ENCODE measurements around the gene LDB3.

LDB3 gene

DNA sequence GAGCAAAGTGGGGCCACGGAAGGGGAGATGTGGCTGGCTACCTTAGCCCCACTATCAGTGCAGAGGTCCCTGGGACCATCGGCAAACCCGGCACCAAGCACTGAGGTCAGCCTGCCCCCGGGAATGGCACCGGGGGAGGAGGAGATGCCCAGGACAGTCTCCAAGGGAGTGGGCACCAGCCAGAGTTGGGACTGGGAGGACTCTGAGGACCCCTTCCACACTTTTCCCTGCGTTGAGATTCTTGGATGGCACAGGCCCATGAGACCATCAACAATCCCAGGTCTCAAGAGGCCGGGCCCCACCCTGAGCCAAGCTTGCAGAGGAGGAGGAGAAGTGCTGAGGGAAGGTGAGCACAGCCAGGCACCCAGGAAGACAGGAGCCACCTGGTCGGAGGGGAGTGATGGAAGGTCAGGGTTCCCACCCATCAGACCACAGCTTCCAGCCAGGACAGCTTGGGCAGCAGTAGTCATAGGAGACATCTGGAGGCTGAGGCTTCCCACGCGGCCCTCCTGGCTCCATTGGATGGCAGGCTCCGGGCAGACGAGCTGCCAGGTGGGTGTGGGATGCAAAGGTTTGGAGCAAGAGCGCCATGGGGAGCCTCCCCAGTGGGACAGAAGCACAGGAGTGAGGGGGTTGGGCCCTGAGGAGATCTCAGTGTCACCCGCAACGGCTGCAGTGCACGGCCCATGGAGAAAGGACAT, 16.5 kb upstream of the LDB3 start:
- FAIRE-seq: no peak
- no peak for DNase-seq (ENCODE audit: low spot score)

DNA sequence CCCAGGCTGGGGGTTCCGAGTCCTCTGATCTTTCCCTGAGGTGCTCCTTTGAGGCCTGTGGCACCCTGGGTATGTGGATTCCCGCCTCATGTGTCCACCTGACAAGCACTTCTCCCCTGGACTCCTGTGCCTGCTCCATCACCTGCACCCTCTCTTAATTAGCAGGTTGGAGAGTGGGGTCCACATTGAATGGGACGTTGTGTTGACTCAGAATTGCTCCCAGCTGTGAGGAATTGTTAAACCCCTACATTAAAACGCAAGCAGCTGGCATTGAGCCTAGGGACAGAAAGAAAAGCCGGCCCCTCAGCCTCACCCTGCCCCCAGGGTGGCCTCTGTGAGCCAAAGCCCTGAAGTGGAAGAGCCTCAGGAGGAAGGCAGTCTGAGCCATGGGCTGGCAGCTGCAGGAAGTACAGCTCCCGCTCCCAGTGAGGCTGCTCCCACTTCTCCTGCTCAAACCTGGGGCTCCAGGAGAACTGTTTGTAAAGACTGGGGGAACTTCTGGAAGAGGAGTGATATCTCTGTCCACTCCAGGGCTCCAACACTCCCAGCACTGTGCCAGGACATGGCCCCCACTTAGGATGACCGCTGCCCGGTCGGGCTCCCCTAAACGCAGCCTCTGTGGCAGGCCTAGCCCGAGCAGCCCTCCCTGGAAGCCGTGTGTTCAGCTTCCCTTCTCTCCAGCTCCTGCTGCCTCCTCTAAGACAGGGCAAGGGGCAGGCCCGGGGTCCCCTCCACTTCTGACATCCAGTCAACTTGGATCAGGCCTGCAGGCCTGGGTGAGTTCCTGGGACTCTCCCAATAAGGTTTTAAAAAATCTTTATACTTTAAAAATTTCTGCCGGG, 15.7 kb upstream of the LDB3 start:
- FAIRE-seq (no peak), DNase-seq (ENCODE audit: low spot score) (no peak)

DNA sequence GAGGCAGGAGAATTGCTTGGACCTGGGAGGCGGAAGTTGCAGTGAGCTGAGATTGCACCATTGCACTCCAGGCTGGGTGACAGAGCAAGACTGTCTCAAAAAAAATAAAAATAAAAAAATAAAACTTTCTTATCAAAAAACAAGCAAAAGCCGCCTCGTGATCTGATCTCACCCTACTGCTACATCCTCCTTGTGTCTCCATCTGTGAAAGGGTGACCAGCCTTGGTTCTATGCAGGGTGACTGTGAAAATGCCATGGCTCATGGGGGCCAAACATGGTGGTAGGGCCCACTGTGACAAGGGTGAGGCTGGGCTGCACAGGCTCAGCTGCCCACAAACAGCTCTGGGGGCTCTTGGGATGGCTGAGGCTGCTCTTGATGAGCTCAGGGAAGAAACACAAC, 14.9 kb upstream of the LDB3 start:
- no peak for FAIRE-seq
- DNase-seq (ENCODE audit: low spot score): no peak

GRCh38 chr10:86653987-86654386, 14.3 kb upstream of the LDB3 start:
- DNase-seq (ENCODE audit: low spot score): no peak
- no peak for FAIRE-seq

DNA sequence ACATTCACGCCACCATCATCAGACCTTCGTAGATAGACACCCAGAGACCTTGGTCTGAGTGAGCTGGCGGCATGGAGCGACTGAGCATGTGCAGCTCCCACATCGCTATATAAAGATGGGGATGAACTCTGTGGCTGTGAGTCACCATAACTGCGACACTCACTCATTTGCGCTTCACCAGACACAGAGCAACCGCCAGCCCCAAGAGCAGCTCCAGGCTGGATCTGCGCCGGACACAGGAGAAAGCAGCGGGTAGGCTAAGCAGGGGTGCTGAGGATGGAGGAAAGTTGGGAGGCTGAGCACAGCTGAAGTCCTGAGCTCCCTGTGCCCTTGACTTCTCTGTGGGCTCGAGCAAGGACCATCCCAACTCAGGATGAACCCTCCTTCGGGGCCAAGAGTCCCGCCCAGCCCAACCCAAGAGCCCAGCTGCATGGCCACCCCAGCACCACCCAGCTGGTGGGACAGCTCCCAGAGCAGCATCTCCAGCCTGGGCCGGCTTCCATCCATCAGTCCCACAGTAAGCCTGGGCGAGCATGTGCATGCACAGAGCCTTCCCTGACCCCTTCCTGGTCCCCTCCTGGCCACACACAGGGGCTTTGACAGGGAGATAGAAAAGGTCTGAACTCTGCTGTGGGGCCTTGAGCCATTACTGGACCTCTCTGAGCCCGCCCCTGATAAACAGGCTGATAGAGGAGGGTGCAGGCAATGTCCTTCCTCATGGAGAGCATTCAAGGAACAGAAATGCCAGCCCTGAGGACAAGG, 13.7 kb upstream of the LDB3 start, which contains the start of gene OPN4:
Gene OPN4 (plus strand): TSS at position 137 of the 762 bp plus-strand sequence. CDS start 237 bp downstream, at position 374.
- FAIRE-seq (peak; percentile 90), DNase-seq (ENCODE audit: low spot score) (peak; percentile 89)

- DNase-seq (ENCODE audit: low spot score) (no peak), FAIRE-seq (no peak)
Observed at GRCh38 chr10:86655173-86655540, 13.2 kb upstream of the LDB3 start.

GRCh38 chr10:86655596-86655995, 12.7 kb upstream of the LDB3 start:
- FAIRE-seq (no peak), DNase-seq (ENCODE audit: low spot score) (no peak)

- DNase-seq (ENCODE audit: low spot score) (no peak), FAIRE-seq (no peak)
Observed at GRCh38 chr10:86657011-86657395, 11.3 kb upstream of the LDB3 start.

DNA sequence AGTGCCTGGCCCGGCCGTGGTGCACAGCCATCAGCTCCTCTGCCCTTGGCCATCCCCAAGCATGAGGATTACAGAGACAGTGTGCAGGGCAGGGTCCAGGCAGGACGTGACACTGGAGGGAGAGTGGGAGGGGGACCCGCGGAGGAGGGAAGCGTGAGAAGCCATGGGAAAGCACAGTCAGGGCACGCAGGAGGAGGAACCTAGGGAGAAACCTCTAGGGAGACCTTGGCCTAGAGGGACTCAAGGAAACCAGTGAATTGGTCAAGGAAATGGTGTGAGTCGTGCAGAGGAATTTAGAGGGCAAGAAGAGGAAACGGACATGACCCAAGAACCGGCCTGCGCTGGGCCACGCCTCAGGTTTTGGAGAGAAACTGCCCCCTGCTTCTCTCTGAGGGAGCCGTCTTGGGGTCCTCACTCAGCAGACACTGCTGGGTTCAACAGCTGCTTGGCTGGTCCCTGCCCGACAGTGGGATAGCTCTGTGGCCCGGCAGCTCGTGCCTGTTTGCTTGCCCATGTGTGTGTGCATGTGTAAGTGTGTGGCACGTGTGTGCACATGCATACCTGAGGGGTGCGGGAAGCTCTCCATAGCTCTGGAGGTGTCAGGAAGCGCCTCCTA, 10.8 kb upstream of the LDB3 start:
- FAIRE-seq (no peak), DNase-seq (ENCODE audit: low spot score) (no peak)

DNA sequence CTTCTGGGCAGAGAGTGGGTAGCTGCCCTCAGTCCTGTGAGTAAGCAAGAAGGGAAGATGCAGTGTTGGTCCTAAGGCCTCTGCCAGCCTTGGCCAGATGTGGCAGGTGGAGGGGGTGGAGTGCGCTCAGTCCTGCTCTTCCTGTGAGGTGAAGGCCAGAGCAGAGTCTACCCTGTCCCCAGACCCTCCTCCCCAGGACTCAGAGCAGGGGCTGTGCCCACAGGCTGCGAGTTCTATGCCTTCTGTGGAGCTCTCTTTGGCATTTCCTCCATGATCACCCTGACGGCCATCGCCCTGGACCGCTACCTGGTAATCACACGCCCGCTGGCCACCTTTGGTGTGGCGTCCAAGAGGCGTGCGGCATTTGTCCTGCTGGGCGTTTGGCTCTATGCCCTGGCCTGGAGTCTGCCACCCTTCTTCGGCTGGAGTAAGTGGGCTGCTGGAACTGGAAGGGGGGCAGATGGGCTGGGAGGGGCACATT, 10.0 kb upstream of the LDB3 start:
- no peak for FAIRE-seq
- no peak for DNase-seq (ENCODE audit: low spot score)

DNA sequence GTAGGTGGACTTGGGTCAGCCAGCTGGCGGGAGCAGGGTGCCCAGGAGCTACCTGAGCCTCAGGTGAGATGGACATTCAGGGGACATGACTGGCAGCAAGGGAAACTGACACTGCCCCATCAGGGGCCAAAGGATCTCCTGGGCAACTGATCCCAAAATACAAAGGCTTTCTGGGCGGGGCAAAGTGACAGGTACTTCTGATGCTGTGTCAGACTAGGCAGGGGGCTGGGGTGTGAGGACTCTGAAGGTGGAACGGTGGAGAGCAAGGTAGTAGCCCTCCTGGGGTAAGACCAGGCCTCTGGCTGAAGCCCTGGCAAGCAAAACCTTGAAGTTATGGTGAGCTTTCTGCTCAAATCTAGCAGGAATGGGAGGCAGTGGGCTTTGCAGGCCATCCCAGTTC, 9.6 kb upstream of the LDB3 start:
- no peak for FAIRE-seq
- no peak for DNase-seq (ENCODE audit: low spot score)

DNA sequence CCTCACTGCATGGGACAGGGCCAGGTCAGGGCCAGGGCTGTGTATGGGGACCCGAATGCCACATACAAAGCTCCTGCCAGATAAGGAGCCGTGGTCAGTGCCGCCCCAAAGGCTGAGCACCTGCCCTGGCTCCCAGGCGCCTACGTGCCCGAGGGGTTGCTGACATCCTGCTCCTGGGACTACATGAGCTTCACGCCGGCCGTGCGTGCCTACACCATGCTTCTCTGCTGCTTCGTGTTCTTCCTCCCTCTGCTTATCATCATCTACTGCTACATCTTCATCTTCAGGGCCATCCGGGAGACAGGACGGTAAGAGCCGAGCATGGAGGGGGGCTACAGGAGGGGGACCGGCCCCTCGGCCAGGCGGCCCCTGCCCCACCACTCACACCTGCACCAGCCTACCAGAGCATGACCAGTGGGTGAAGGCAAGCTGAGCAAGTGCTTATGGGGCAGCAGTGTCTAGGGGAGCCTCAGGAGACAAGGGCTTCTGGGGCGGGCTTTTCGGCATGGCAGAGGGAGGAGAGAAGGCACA, 9.1 kb upstream of the LDB3 start:
- DNase-seq (ENCODE audit: low spot score) (no peak), FAIRE-seq (no peak)

DNA sequence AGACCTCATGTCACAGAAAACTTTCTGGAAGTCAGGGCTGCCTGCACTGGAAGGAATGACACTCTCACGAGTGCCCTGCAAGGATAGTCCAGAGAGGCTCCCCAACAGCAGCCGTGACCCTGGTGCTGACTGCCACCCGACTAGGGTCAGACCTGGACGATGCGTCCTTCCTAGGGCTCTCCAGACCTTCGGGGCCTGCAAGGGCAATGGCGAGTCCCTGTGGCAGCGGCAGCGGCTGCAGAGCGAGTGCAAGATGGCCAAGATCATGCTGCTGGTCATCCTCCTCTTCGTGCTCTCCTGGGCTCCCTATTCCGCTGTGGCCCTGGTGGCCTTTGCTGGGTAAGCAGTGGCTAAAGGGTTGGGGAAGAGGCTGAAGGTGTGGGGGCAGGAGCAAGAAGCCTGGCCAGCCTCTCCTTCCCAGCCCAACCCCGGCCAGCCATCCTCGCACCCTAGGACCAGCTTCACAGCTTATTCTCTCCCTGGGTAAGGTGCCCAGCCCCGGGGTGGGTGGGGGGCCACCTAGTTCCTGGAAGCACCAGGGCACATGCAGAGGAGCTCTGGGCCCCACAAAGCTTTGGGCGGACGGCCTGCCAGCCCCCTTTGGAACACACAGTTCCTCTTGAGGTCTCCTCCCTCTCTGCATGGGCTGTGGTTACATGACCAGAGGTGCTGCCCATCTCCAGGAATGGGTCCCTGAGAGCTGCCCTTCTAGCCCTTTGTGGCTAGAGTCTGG, 8.4 kb upstream of the LDB3 start:
- no peak for FAIRE-seq
- DNase-seq (ENCODE audit: low spot score): no peak

GRCh38 chr10:86661161-86662025, 6.9 kb upstream of the LDB3 start:
- FAIRE-seq (no peak), DNase-seq (ENCODE audit: low spot score) (no peak)

DNA sequence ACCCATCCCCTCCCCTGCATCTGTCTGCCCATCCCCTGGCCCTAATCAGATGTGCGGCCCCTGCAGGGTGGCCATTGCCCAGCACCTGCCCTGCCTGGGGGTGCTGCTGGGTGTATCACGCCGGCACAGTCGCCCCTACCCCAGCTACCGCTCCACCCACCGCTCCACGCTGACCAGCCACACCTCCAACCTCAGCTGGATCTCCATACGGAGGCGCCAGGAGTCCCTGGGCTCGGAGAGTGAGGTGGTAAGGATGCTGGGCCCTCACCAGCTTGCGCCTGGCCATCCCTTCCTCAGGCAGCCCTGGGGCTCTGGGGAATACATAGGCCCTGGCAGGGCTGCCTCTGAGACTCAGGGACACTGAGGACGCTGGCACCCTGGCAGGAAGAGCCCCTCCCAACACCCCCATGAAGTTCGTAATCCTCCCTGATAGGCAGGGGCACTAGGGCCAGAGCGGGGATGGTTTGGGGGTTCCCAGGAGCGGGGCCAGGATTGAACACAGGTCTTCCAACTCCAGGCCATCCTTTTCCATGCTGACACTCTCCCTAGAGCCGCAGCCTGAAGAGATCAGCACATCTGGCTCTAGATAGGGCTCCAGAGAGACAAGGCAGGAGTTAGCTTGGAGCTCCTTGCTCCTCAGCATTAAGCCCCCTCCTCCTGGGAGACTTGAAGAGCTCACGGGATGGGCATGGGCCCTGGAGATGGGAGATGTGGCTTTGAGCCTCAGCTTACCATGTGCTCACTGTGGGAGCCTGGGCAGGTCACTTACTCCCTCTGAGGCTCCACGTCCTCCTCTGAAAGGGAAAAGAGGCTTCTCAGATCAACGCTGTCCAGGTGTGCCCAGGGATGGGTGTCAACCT, 5.9 kb upstream of the LDB3 start:
- no peak for DNase-seq (ENCODE audit: low spot score)
- FAIRE-seq: no peak

- FAIRE-seq: no peak
Observed at GRCh38 chr10:86663046-86663345, 5.3 kb upstream of the LDB3 start.

GRCh38 chr10:86663576-86664339, 4.6 kb upstream of the LDB3 start:
- FAIRE-seq: no peak

More at GRCh38 chr10:86663046-86663345, 5.3 kb upstream of the LDB3 start:
- DNase-seq (ENCODE audit: low spot score): no peak

More at GRCh38 chr10:86663576-86664339, 4.6 kb upstream of the LDB3 start:
- no peak for DNase-seq (ENCODE audit: low spot score)

Data from RCC 7860 (cell line).